K562 (cell line): Measurements from ENCODE around the gene USP31. TPM values are rescaled to one million over a fixed set of nuclear protein-coding genes. Genes with fewer than 3 reads are reported as not detected.

ENCODE experiments used
- CHD7 ChIP-seq: fragments of 200-600 bp; sonication (generic); IDR thresholded peaks from one replicate; pipeline ENCODE4 v1.6.1; 2012; ENCODE audit warnings: mild to moderate bottlenecking, low read depth, low read length, inconsistent platforms
- ETS1 ChIP-seq: conservative IDR thresholded peaks from 2 replicates; pipeline ENCODE4 v1.6.1; 2011; ENCODE audit warnings: low read depth, mild to moderate bottlenecking, low read length; ENCODE audit not compliant: control insufficient read depth
- SP1 ChIP-seq: sonication (generic); formaldehyde crosslinking; IDR thresholded peaks from 2 replicates; pipeline ENCODE4 v1.8.1; 2022; ENCODE audit warnings: mild to moderate bottlenecking, missing genetic modification reagents
- ZNF175 ChIP-seq: fragments of 200-800 bp; sonication (Bioruptor generic); IDR thresholded peaks from 2 replicates; pipeline ENCODE4 v1.6.1; 2016; ENCODE audit warnings: low read depth, mild to moderate bottlenecking, missing genetic modification characterization, missing compliant biosample characterization
- ZNF79 ChIP-seq: fragments of 250-450 bp; sonication (Bioruptor Pico); IDR thresholded peaks from 2 replicates; pipeline ENCODE4 v1.4.0; 2020; ENCODE audit warnings: low read depth, mild to moderate bottlenecking, moderate library complexity
- polyA plus RNA-seq, 8 experiments: library from polyadenylated mRNA; depleted of rRNA in 4 of 8; stranded (reverse) in 5 of 8; unstranded in 3 of 8; fragments of >200 nt; fragmentation: Nextera tagmentation in 2 of 8; fragmentation: Illumina TruSeq in 1 of 8; extraction: Ambion mirVana in 2 of 8; extraction: Trizol in 1 of 8; gene quantifications; 2 replicates each; pipeline versions ENCODE4 v1.2.1 to v1.2.3, GENCODE V29; 2011 to 2014; ENCODE audit warnings: inconsistent platforms in 1 of 8, missing spikeins in 1 of 8
- total RNA-seq, 7 experiments: library from RNA; depleted of rRNA in 6 of 7; stranded (reverse); fragments of >200 nt in 6 of 7; fragmentation: Illumina TruSeq in 2 of 7; extraction: Trizol in 2 of 7; gene quantifications; 2 replicates each; pipeline versions ENCODE4 v1.2.1 to v1.2.3, GENCODE V29; 2011 to 2021; ENCODE audit warnings: low replicate concordance in 1 of 7

The USP31 gene
- total and polyA plus RNA-seq, 9 of the 15 experiments (the other 6 are each of a cell fraction or from before 2014, with no cell fraction given), result 0.56 to 4.9 (median 2.9) TPM

GRCh38 chr16:23119570-23119969 is 29.7 kb downstream of the USP31 start (continued):
- TF ChIP-seq CHD7 (no peak), ZNF175 (CRISPR knock-in tag) (no peak), SP1 (CRISPR knock-in tag) (no peak), ETS1 (no peak), ZNF79 (CRISPR knock-in tag) (no peak)
